ENCODE data around the gene FBXO42.
"Not testable (repeated sequence)": the region's sequence is repeated elsewhere in the genome, so short reads cannot be mapped to it uniquely, and the experiment has no call there.

Gene FBXO42

GRCh38 chr1:16371725-16372124 lies 19.4 kb upstream of the FBXO42 start:
- no peak for DNase-seq

- DNase-seq, result no peak
Measured at GRCh38 chr1:16369821-16370220, 17.5 kb upstream of the FBXO42 start.

GRCh38 chr1:16367968-16368890 lies 15.9 kb upstream of the FBXO42 start:
- peak; percentile 49 for DNase-seq

- DNase-seq, result peak; percentile 92
Measured at GRCh38 chr1:16367258-16367967, 15.1 kb upstream of the FBXO42 start.

GRCh38 chr1:16366722-16367257 lies 14.5 kb upstream of the FBXO42 start, which contains the start of gene SZRD1:
Gene SZRD1 (plus strand): TSS chr1:16367242. CDS start chr1:16367258, 16 bp downstream.
- peak; percentile 99 for DNase-seq

GRCh38 chr1:16365146-16365498 lies 12.8 kb upstream of the FBXO42 start:
- DNase-seq, result peak; percentile 34

GRCh38 chr1:16356867-16357266 lies 4.6 kb upstream of the FBXO42 start:
- DNase-seq, result no peak

GRCh38 chr1:16354619-16355018 lies 2.3 kb upstream of the FBXO42 start:
- DNase-seq, result no peak

GRCh38 chr1:16352842-16353535 lies 709 bp upstream of the FBXO42 start:
- peak; percentile 55 for DNase-seq

- peak; percentile 61 for DNase-seq
Measured at GRCh38 chr1:16351456-16351993, 755 bp downstream of the FBXO42 start.

GRCh38 chr1:16349847-16350406 lies 2.4 kb downstream of the FBXO42 start:
- peak; percentile 16 for DNase-seq

- no peak for DNase-seq
Measured at GRCh38 chr1:16348414-16349182, 3.7 kb downstream of the FBXO42 start.

- DNase-seq, result not testable (repeated sequence)
Measured at GRCh38 chr1:16343276-16343675, 9.0 kb downstream of the FBXO42 start.

- no peak for DNase-seq
Measured at GRCh38 chr1:16342331-16343062, 9.8 kb downstream of the FBXO42 start.

GRCh38 chr1:16340673-16341072 lies 11.6 kb downstream of the FBXO42 start:
- no peak for DNase-seq

- DNase-seq, result no peak
Measured at GRCh38 chr1:16338961-16339360, 13.3 kb downstream of the FBXO42 start.

GRCh38 chr1:16334655-16335340 lies 17.5 kb downstream of the FBXO42 start:
- DNase-seq, result no peak

GRCh38 chr1:16326833-16327404 lies 25.4 kb downstream of the FBXO42 start:
- peak; percentile 6 for DNase-seq

GRCh38 chr1:16324456-16324890 lies 27.8 kb downstream of the FBXO42 start:
- DNase-seq, result no peak
